IPS-NIHi7 (cell line): ENCODE results near the gene ALDH7A1.
"Not testable (repeated sequence)": the region's sequence is repeated elsewhere in the genome, so short reads cannot be mapped to it uniquely, and the experiment has no call there.

Source experiments
- DNase-seq: peaks from one replicate; pipeline ENCODE4 v3.0.0; 2012; ENCODE audit warnings: mixed read lengths; ENCODE audit errors: extremely low spot score

ALDH7A1 gene

GRCh38 chr5:126594748-126595485 lies at the start of gene ALDH7A1:
ALDH7A1 (minus strand) TSS chr5:126595219; CDS start chr5:126595198, 21 bp downstream.
- peak; percentile 100 for DNase-seq

GRCh38 chr5:126641387-126641786 lies 46.4 kb upstream of the ALDH7A1 start:
- DNase-seq: no peak

- DNase-seq: no peak
Measured at GRCh38 chr5:126640866-126641265, 45.8 kb upstream of the ALDH7A1 start.

GRCh38 chr5:126636956-126637355 lies 41.9 kb upstream of the ALDH7A1 start:
- DNase-seq: no peak

GRCh38 chr5:126635585-126635984 lies 40.6 kb upstream of the ALDH7A1 start:
- DNase-seq: no peak

GRCh38 chr5:126633552-126633951 lies 38.5 kb upstream of the ALDH7A1 start:
- no peak for DNase-seq

GRCh38 chr5:126631920-126632319 lies 36.9 kb upstream of the ALDH7A1 start:
- no peak for DNase-seq

- DNase-seq: peak; percentile 18
Measured at GRCh38 chr5:126628102-126628501, 33.1 kb upstream of the ALDH7A1 start.

GRCh38 chr5:126624534-126624933 lies 29.5 kb upstream of the ALDH7A1 start:
- no peak for DNase-seq

GRCh38 chr5:126619781-126620180 lies 24.8 kb upstream of the ALDH7A1 start:
- DNase-seq: no peak

- DNase-seq: not testable (repeated sequence)
Measured at GRCh38 chr5:126617603-126618002, 22.6 kb upstream of the ALDH7A1 start.

GRCh38 chr5:126615286-126615685 lies 20.3 kb upstream of the ALDH7A1 start:
- DNase-seq: no peak

GRCh38 chr5:126613941-126614592 lies 19.0 kb upstream of the ALDH7A1 start:
- DNase-seq: no peak

- DNase-seq: no peak
Measured at GRCh38 chr5:126610616-126611015, 15.6 kb upstream of the ALDH7A1 start.

- DNase-seq: no peak
Measured at GRCh38 chr5:126610160-126610559, 15.1 kb upstream of the ALDH7A1 start.

- no peak for DNase-seq
Measured at GRCh38 chr5:126605525-126605924, 10.5 kb upstream of the ALDH7A1 start.

GRCh38 chr5:126603402-126603991 lies 8.5 kb upstream of the ALDH7A1 start:
- no peak for DNase-seq

GRCh38 chr5:126600631-126601511 lies 5.9 kb upstream of the ALDH7A1 start, which contains the start of gene PHAX:
PHAX (plus strand) TSS chr5:126600947; CDS start chr5:126600963, 16 bp downstream.
- peak; percentile 89 for DNase-seq

- DNase-seq: not testable (repeated sequence)
Measured at GRCh38 chr5:126599971-126600630, 5.1 kb upstream of the ALDH7A1 start.

- no peak for DNase-seq
Measured at GRCh38 chr5:126599499-126599898, 4.5 kb upstream of the ALDH7A1 start.

- no peak for DNase-seq
Measured at GRCh38 chr5:126597156-126597555, 2.1 kb upstream of the ALDH7A1 start.
